Activated T-helper 1 cell treated with anti-CD3 and anti-CD28 coated beads, Interleukin-12 subunit alpha, Interleukin-12 subunit beta, Interleukin-2, Interleukin-4 antibody, amounts not matched to agents 30 ng/mL and 10 ng/mL and 1 ng/mL, durations not matched to agents 14 hours and 24 hours and 36 hours (primary cell): ENCODE data around the gene S100A16. TPM values are rescaled to one million over a fixed set of nuclear protein-coding genes. Genes with fewer than 3 reads are reported as not detected.
"Not testable (repeated sequence)": the region's sequence is repeated elsewhere in the genome, so short reads cannot be mapped to it uniquely, and the experiment has no call there.

Source experiments
- DNase-seq: peaks from one replicate; pipeline ENCODE4 v3.0.0; 2021; ENCODE audit warnings: low spot score
- H3K27ac Mint-ChIP-seq: one replicate; pipeline ENCODE4 v1.8.0; 2021; ENCODE audit warnings: mild to moderate bottlenecking, mixed read lengths
- H3K27me3 Mint-ChIP-seq: one replicate; pipeline ENCODE4 v1.8.0; 2022; ENCODE audit warnings: mild to moderate bottlenecking, moderate library complexity, mixed read lengths; ENCODE audit not compliant: insufficient read depth
- H3K36me3 Mint-ChIP-seq: one replicate; pipeline ENCODE4 v1.8.0; 2021; ENCODE audit warnings: low read depth, mixed read lengths
- H3K4me1 Mint-ChIP-seq: one replicate; pipeline ENCODE4 v1.8.0; 2021; ENCODE audit warnings: low read depth, mixed read lengths
- H3K4me3 Mint-ChIP-seq: one replicate; pipeline ENCODE4 v1.8.0; 2021; ENCODE audit warnings: mild to moderate bottlenecking, moderate library complexity, mixed read lengths
- H3K9me3 Mint-ChIP-seq: one replicate; pipeline ENCODE4 v1.8.0; 2021; ENCODE audit warnings: mixed read lengths
- intact Hi-C: fragments of 100-400 bp; cut with micrococcal nuclease; formaldehyde crosslinking; loops from one replicate; pipeline ENCODE4 v1.15.1; 2024
- total RNA-seq: library from RNA; stranded (reverse); gene quantifications from 2 replicates; pipeline ENCODE4 v1.2.3, GENCODE V29; 2022

S100A16 gene
- total RNA-seq, 1 donor from 2014 or later: not detected

- H3K36me3 Mint-ChIP-seq: no peaks in the 10 kb centered on the region
- no peak overlapping the region for H3K27ac Mint-ChIP-seq
- no peaks in the 10 kb centered on the region for H3K9me3 Mint-ChIP-seq
- intact Hi-C loops: no loop called here
- peaks cover 5% of the 10 kb centered on the region for H3K27me3 Mint-ChIP-seq
- peaks cover 46% of the 10 kb centered on the region for H3K4me1 Mint-ChIP-seq
- H3K4me3 Mint-ChIP-seq: no peak overlapping the region
- no peak for DNase-seq
Measured at GRCh38 chr1:153570874-153571273, 42.1 kb downstream of the S100A16 start.

GRCh38 chr1:153569465-153569864 lies 43.5 kb downstream of the S100A16 start:
- intact Hi-C loops: loop anchor here (5.0 kb wide), 2 partner anchors 63 to 178 kb away; partner anchors contain the start of gene CHTOP
- DNase-seq: no peak
- Mint-ChIP-seq H3K9me3 (no peaks in the 10 kb centered on the region), H3K27ac (no peak overlapping the region), H3K36me3 (no peaks in the 10 kb centered on the region), H3K4me1 (peaks cover 54% of the 10 kb centered on the region), H3K27me3 (peaks cover 1% of the 10 kb centered on the region), H3K4me3 (no peak overlapping the region)

GRCh38 chr1:153568367-153569099 lies 44.4 kb downstream of the S100A16 start:
- Mint-ChIP-seq H3K36me3 (no peaks in the 10 kb centered on the region), H3K27me3 (peaks cover 1% of the 10 kb centered on the region), H3K27ac (peak overlapping the region; percentile 78), H3K4me3 (peak overlapping the region; percentile 66), H3K9me3 (no peaks in the 10 kb centered on the region), H3K4me1 (peaks cover 54% of the 10 kb centered on the region)
- intact Hi-C loops: loop anchor here (1.0 to 5.0 kb wide), 4 partner anchors 35 to 179 kb away; partner anchors contain the start of gene CHTOP
- DNase-seq: peak; percentile 72

GRCh38 chr1:153567621-153568366 lies 45.1 kb downstream of the S100A16 start:
- H3K27ac Mint-ChIP-seq: peak overlapping the region; percentile 54
- peaks cover 48% of the 10 kb centered on the region for H3K4me1 Mint-ChIP-seq
- no peaks in the 10 kb centered on the region for H3K36me3 Mint-ChIP-seq
- no peaks in the 10 kb centered on the region for H3K9me3 Mint-ChIP-seq
- no peak overlapping the region for H3K4me3 Mint-ChIP-seq
- peaks cover 1% of the 10 kb centered on the region for H3K27me3 Mint-ChIP-seq
- intact Hi-C loops: loop anchor here (1.0 to 5.0 kb wide), 5 partner anchors 34 to 180 kb away; partner anchors contain the start of genes CHTOP and ILF2
- no peak for DNase-seq

DNA sequence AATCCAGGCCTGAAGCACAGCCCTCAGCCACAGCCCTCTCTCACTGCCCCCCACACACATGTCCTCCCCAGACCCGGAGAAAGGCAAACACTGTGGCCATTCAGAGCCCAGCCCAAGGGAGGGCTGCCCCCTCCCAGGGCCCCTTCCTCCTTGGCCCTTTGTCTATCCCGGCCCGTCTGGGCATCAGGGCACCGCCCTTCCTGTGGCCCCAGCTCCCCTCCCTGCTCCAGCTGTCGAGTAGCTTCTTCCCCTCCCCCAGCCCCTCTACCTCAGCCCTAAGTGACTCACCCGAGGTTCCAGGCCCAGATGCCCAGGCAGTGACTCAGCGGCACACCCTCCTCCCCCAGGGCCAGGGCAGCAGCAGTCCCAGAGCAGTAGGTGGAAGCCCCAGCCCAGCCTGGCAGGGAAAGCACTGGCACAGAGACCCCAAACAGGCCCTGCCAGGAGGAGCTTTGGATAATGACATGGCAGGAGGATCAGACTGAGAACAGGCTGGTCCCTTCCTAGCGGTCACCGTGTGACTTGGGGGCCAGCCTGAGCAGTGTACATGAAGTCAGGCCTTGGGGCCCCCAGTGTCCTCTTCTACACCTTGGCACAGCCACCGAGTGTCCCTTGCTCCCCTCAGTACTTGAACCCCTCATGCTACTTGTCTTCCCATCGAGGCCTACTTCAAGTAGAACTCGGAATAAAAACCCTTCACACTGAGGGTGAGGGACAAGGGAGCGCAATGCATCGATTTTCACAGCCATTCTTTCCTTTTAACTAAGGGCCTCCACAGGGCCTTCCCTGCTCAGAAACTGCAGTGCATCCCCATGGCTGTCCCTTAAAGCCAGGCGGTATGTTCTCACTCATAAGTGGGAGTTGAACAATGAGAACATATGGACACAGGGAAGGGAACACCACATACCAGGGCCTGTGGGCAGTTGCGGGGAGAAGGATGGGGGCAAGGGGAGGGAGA lies 46.2 kb downstream of the S100A16 start:
- intact Hi-C loops: loop anchor here (1.0 to 5.0 kb wide), 4 partner anchors 21 to 181 kb away; partner anchors contain the start of genes CHTOP, ILF2 and S100A4
- Mint-ChIP-seq H3K9me3 (no peaks in the 10 kb centered on the region), H3K27ac (peak overlapping the region; percentile 89), H3K36me3 (no peaks in the 10 kb centered on the region), H3K27me3 (peaks cover 1% of the 10 kb centered on the region), H3K4me3 (peak overlapping the region; percentile 38), H3K4me1 (peaks cover 38% of the 10 kb centered on the region)
- peak; percentile 72 for DNase-seq

DNA sequence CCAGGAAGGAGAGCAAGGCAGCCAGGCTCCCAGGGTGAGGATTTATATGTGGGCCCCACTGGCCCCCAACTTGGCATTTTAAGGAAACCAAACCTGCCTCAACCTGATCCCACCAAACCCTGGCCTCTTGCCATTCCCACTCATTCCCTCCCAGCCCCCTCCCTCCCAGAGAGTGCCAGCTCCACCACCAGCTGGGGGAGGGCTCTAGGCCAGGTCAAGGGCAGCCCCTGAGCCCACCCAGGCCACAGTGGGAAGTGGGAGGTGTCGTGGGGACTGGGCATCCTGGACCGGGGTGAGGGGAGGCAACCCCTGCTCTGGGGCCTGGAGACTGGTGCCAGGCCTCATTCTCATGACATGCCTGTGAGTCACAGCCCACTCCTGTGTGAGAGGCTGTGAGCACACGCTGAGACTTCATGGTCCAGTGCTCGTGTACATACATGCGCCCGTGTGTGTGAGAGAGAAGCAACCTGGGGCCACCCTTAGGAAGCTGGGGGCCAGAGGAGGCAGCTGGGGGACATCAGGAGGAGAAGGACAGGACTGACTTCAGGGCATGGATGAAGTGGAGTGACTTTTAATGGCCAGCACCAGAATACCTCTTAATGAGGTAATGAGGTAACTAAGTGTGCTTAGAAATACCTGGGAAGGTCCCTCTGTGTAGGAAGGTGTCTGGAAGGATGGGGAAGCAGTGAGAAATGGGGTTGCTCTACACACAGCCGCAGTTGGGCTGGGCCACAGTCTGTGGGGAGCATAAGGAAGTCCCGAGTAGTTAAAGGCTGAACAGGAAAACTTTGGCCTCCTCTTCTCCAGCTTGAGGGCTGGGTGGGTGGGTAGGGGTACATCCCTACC lies 47.2 kb downstream of the S100A16 start, which contains the start of gene S100A2:
S100A2 (minus strand) TSS at position 316 of the 846 bp plus-strand sequence. CDS start 1,967 bp downstream, outside the sequence.
- intact Hi-C loops: loop anchor here (1.0 to 5.0 kb wide), 4 partner anchors 20 to 182 kb away; partner anchors contain the start of genes CHTOP, ILF2 and S100A4
- peaks cover 1% of the 10 kb centered on the region for H3K27me3 Mint-ChIP-seq
- H3K36me3 Mint-ChIP-seq: no peaks in the 10 kb centered on the region
- peaks cover 35% of the 10 kb centered on the region for H3K4me1 Mint-ChIP-seq
- H3K9me3 Mint-ChIP-seq: no peaks in the 10 kb centered on the region
- H3K4me3 Mint-ChIP-seq: peak within 1 kb of the TSS; percentile 76
- no peak for DNase-seq
- peak within 1 kb of the TSS; percentile 100 for H3K27ac Mint-ChIP-seq

DNA sequence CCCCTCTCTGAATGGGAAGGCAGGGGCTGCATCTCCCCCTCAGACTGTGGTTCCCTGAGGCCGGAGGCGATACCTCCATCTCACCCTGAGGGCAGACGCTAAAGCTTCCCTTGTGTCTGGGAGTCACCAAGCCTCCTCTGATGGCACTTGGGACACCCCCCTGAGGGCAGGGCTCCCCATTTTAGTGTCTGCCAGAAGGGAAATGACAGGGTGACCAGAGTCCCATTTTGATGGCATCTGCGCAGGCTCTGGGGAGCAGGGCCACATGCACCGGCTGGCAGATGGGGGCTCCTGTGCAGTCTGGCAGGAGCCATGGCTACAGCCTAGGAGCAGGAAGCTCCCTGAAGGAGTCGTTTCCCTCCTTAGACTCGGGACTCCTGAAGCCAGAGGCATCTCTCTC lies 48.9 kb downstream of the S100A16 start:
- Mint-ChIP-seq H3K4me1 (peaks cover 35% of the 10 kb centered on the region), H3K27ac (no peak overlapping the region), H3K9me3 (no peaks in the 10 kb centered on the region), H3K27me3 (no peaks in the 10 kb centered on the region), H3K36me3 (no peaks in the 10 kb centered on the region), H3K4me3 (no peak overlapping the region)
- intact Hi-C loops: no loop called here
- no peak for DNase-seq

GRCh38 chr1:153563483-153563901 lies 49.4 kb downstream of the S100A16 start:
- H3K4me1 Mint-ChIP-seq: peaks cover 31% of the 10 kb centered on the region
- no peaks in the 10 kb centered on the region for H3K27me3 Mint-ChIP-seq
- H3K4me3 Mint-ChIP-seq: no peak overlapping the region
- no peaks in the 10 kb centered on the region for H3K9me3 Mint-ChIP-seq
- no peaks in the 10 kb centered on the region for H3K36me3 Mint-ChIP-seq
- no peak overlapping the region for H3K27ac Mint-ChIP-seq
- intact Hi-C loops: no loop called here
- DNase-seq: no peak

- not testable (repeated sequence) for H3K36me3 Mint-ChIP-seq, H3K27ac Mint-ChIP-seq
- H3K4me1 Mint-ChIP-seq: peaks cover 18% of the 10 kb centered on the region
Measured at GRCh38 chr1:153562021-153562420, 50.9 kb downstream of the S100A16 start.

DNA sequence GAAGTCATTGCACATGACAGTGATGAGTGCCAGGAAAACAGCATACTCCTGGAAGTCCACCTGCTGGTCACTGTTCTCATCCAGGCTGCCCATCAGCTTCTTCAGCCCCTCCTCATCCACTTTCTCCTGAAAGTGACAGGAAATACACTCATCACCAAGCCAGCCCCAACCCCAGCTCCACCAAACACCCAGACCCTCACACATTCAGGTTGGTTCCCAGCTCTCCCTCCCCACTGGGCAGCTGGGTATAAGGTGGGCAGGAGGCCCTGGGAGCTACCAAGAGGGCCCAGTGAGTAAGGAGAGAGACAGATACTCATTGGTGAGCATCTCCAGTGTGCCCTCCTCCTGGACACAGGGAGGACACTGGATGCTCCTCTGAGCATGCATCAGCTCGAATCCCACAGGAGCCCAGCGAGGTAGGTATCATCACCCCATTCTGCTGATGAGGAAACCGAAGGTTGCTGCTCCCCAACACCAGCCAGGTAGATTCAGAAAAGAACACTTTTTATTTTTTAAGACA lies 51.4 kb downstream of the S100A16 start:
- Mint-ChIP-seq H3K27me3 (no peaks in the 10 kb centered on the region), H3K27ac (no peak overlapping the region), H3K36me3 (no peaks in the 10 kb centered on the region), H3K4me3 (no peak overlapping the region), H3K9me3 (no peaks in the 10 kb centered on the region), H3K4me1 (peaks cover 16% of the 10 kb centered on the region)
- intact Hi-C loops: no loop called here
- DNase-seq: no peak

More at GRCh38 chr1:153562021-153562420, 50.9 kb downstream of the S100A16 start:
- H3K9me3 Mint-ChIP-seq, H3K27me3 Mint-ChIP-seq, intact Hi-C loops, H3K4me3 Mint-ChIP-seq, DNase-seq: not testable (repeated sequence)

DNA sequence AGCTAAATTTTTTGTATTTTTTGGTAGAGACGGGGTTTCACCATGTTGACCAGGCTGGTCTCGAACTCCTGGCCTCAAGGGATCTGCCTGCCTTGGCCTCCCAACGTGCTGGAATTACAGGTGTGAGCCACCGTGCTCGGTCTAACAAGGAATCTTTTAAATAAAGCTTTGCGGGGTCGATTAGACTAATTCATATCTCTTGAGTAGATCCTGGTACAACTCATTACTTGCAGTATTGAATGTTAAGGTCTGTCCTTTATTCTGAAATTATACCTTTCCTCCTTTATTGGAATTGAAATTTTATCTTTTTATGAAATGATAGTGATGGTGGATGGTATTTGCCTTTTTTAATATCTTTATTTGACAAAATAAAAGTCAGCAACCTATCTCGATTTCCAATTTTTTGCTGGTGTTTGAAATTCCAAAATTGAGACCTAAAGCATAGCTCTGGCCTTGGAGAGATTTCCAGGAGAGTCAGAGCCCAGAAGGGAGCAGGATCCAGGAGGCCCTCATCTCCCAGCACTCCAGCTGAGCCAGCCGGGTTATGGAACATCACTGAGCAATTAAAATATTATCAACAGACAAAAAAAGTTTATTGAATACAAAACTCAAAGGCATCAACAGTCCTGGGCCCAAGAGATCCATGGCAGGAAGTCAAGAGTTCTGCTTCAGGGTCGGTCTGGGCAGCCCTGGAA lies 52.0 kb downstream of the S100A16 start:
- H3K27ac Mint-ChIP-seq: no peak overlapping the region
- H3K36me3 Mint-ChIP-seq: no peaks in the 10 kb centered on the region
- no peak for DNase-seq
- peaks cover 16% of the 10 kb centered on the region for H3K4me1 Mint-ChIP-seq
- H3K9me3 Mint-ChIP-seq: no peaks in the 10 kb centered on the region
- intact Hi-C loops: no loop called here
- H3K27me3 Mint-ChIP-seq: no peaks in the 10 kb centered on the region
- H3K4me3 Mint-ChIP-seq: no peak overlapping the region
